CD4-positive, alpha-beta T cell (primary cell): Measurements from ENCODE around the gene GTF2H2. TPM values are rescaled to one million over a fixed set of nuclear protein-coding genes. Genes with fewer than 3 reads are reported as not detected.

ENCODE experiments used
- total RNA-seq, 174 experiments: library from RNA in 2 of 174; stranded (reverse) in 2 of 174; gene quantifications; one replicate each; pipeline ENCODE4 v1.2.3 and lab custom pipeline; 2021 to 2026

GTF2H2 gene
- total RNA-seq, 2 experiments from 2014 or later: 7.2 to 7.9 TPM

Other genes with a start within 250 kb of the GTF2H2 start
- 10 to 100 TPM in 1 of 2 experiments, 1 to 10 TPM in 1; 6.8 to 10.6 TPM for gene SERF1A, start 167.0 kb downstream of the GTF2H2 start, total RNA-seq
- 10 to 100 TPM; 67.8 to 76.1 TPM for gene SMN1, start 142.6 kb downstream of the GTF2H2 start, total RNA-seq
- 1 to 10 TPM; 6.8 to 7.3 TPM for gene NAIP, start 42.3 kb downstream of the GTF2H2 start, total RNA-seq